NCI-H146 treated with DMSO at 0.1 percent for 48 hours (cell line): Measurements from ENCODE around the gene GPRC5C.
"Not testable (repeated sequence)": the region's sequence is repeated elsewhere in the genome, so short reads cannot be mapped to it uniquely, and the experiment has no call there.

Experiments used
- DNase-seq: peaks from one replicate; lab custom pipeline; 2025; ENCODE audit not compliant: unreplicated experiment; lab: John Stamatoyannopoulos, UW

Gene GPRC5C

GRCh38 chr17:74466111-74466827 lies 34.4 kb downstream of the GPRC5C start, which contains the start of gene CD300A:
TSS of gene CD300A (plus strand) at chr17:74466634. CDS start at chr17:74466704, 70 bp downstream.
- no peak for DNase-seq

GRCh38 chr17:74466828-74467184 lies 34.9 kb downstream of the GPRC5C start:
- no peak for DNase-seq

GRCh38 chr17:74467221-74467951 lies 35.5 kb downstream of the GPRC5C start:
- DNase-seq: no peak

GRCh38 chr17:74471341-74471740 lies 39.5 kb downstream of the GPRC5C start:
- no peak for DNase-seq

GRCh38 chr17:74472890-74473289 lies 41.0 kb downstream of the GPRC5C start:
- DNase-seq: no peak

GRCh38 chr17:74473294-74473693 lies 41.4 kb downstream of the GPRC5C start:
- DNase-seq: no peak

- DNase-seq: no peak
Measured at GRCh38 chr17:74474043-74474792, 42.3 kb downstream of the GPRC5C start.

GRCh38 chr17:74475189-74475588 lies 43.3 kb downstream of the GPRC5C start:
- no peak for DNase-seq

- DNase-seq: no peak
Measured at GRCh38 chr17:74477411-74477810, 45.5 kb downstream of the GPRC5C start.

GRCh38 chr17:74478420-74479100 lies 46.7 kb downstream of the GPRC5C start:
- no peak for DNase-seq

GRCh38 chr17:74480290-74480689 lies 48.4 kb downstream of the GPRC5C start:
- no peak for DNase-seq

GRCh38 chr17:74481621-74482020 lies 49.7 kb downstream of the GPRC5C start:
- no peak for DNase-seq

- DNase-seq: no peak
Measured at GRCh38 chr17:74484066-74484465, 52.2 kb downstream of the GPRC5C start.

- DNase-seq: no peak
Measured at GRCh38 chr17:74485022-74485743, 53.3 kb downstream of the GPRC5C start.

GRCh38 chr17:74485841-74486240 lies 54.0 kb downstream of the GPRC5C start:
- DNase-seq: no peak

- not testable (repeated sequence) for DNase-seq
Measured at GRCh38 chr17:74488276-74488675, 56.4 kb downstream of the GPRC5C start.

- no peak for DNase-seq
Measured at GRCh38 chr17:74490716-74491115, 58.8 kb downstream of the GPRC5C start.

- no peak for DNase-seq
Measured at GRCh38 chr17:74491626-74492025, 59.7 kb downstream of the GPRC5C start.

- peak; percentile 3 for DNase-seq
Measured at GRCh38 chr17:74493331-74493833, 61.5 kb downstream of the GPRC5C start.
